ENCODE results near the gene MAP2. TPM values are rescaled to one million over a fixed set of nuclear protein-coding genes. Genes with fewer than 3 reads are reported as not detected.

The MAP2 gene
- total RNA-seq, 4 donors from 2014 or later, result 73.8 to 211 (median 122) TPM

GRCh38 chr2:209653134-209653533 is 229.3 kb downstream of the MAP2 start:
- 85% methylated on average over 6 of the region's 6 CpGs for WGBS, 2 donors

GRCh38 chr2:209661286-209661894 is 237.5 kb downstream of the MAP2 start:
- intact Hi-C loops (cut with DNase I), result no loop called here
- Histone ChIP-seq H3K4me3 (replicated peaks in 1 of 3) (no peak overlapping the region), H3K27ac (no peak overlapping the region), H3K4me1 (no peaks in the 10 kb centered on the region), H3K9me3 (no peaks in the 10 kb centered on the region), H3K27me3 (no peaks in the 10 kb centered on the region), H3K36me3 (no peaks in the 10 kb centered on the region)
- WGBS, 2 donors, result 67 to 72% methylated on average over 9 of the region's 9 CpGs
- TF ChIP-seq POLR2A (IDR thresholded peaks at IDR 0.05) (no peak), CTCF (IDR thresholded peaks at IDR 0.05) (no peak)
- DNase-seq, result no peak

More at GRCh38 chr2:209653134-209653533, 229.3 kb downstream of the MAP2 start:
- Histone ChIP-seq H3K27ac (no peak overlapping the region), H3K4me3 (replicated peaks in 1 of 3) (no peak overlapping the region), H3K9me3 (no peaks in the 10 kb centered on the region), H3K27me3 (no peaks in the 10 kb centered on the region), H3K4me1 (no peaks in the 10 kb centered on the region), H3K36me3 (no peaks in the 10 kb centered on the region)
- intact Hi-C loops (cut with DNase I), result no loop called here
- TF ChIP-seq CTCF (IDR thresholded peaks at IDR 0.05) (no peak), POLR2A (IDR thresholded peaks at IDR 0.05) (no peak)
- DNase-seq, result no peak

- intact Hi-C loops (cut with DNase I), result no loop called here
- Histone ChIP-seq H3K27me3 (no peaks in the 10 kb centered on the region), H3K4me1 (no peaks in the 10 kb centered on the region), H3K36me3 (no peaks in the 10 kb centered on the region), H3K4me3 (replicated peaks in 1 of 3) (no peak overlapping the region), H3K27ac (no peak overlapping the region), H3K9me3 (no peaks in the 10 kb centered on the region)
- 94 to 96% methylated on average over 7 of the region's 7 CpGs for WGBS, 2 donors
- DNase-seq, result no peak
- TF ChIP-seq CTCF (IDR thresholded peaks at IDR 0.05) (no peak), POLR2A (IDR thresholded peaks at IDR 0.05) (no peak)
Measured at GRCh38 chr2:209662021-209662420, 238.2 kb downstream of the MAP2 start.

GRCh38 chr2:209663139-209663538 is 239.3 kb downstream of the MAP2 start:
- 18 to 21% methylated on average over 5 of the region's 5 CpGs for WGBS, 2 donors
- TF ChIP-seq CTCF (IDR thresholded peaks at IDR 0.05) (no peak), POLR2A (IDR thresholded peaks at IDR 0.05) (no peak)

GRCh38 chr2:209663656-209664055 is 239.8 kb downstream of the MAP2 start:
- Histone ChIP-seq H3K36me3 (no peaks in the 10 kb centered on the region), H3K4me3 (replicated peaks in 1 of 3) (no peak overlapping the region), H3K27ac (no peak overlapping the region), H3K4me1 (no peaks in the 10 kb centered on the region), H3K27me3 (no peaks in the 10 kb centered on the region), H3K9me3 (no peaks in the 10 kb centered on the region)
- WGBS, 2 donors, result 89 to 92% methylated on average over 4 of the region's 4 CpGs
- DNase-seq, result no peak
- intact Hi-C loops (cut with DNase I), result no loop called here
- TF ChIP-seq POLR2A (IDR thresholded peaks at IDR 0.05) (no peak), CTCF (IDR thresholded peaks at IDR 0.05) (no peak)

More at GRCh38 chr2:209663139-209663538, 239.3 kb downstream of the MAP2 start:
- Histone ChIP-seq H3K4me1 (no peaks in the 10 kb centered on the region), H3K27ac (no peak overlapping the region), H3K4me3 (replicated peaks in 1 of 3) (no peak overlapping the region), H3K36me3 (no peaks in the 10 kb centered on the region), H3K27me3 (no peaks in the 10 kb centered on the region), H3K9me3 (no peaks in the 10 kb centered on the region)
- intact Hi-C loops (cut with DNase I), result no loop called here
- DNase-seq, result no peak
